HFF-Myc (cell line): Measurements from ENCODE around the gene LMBR1.

Experiments used
- DNase-seq: peaks from one replicate; pipeline ENCODE4 v3.0.0-alpha.2; 2011; ENCODE audit warnings: low read depth; ENCODE audit errors: extremely low read depth
- H3K4me3 ChIP-seq: replicated peaks from 2 replicates; pipeline ENCODE4 v1.5.1; 2011; ENCODE audit warnings: low read depth, mild to moderate bottlenecking, control low read depth, low read length
- CTCF ChIP-seq: IDR thresholded peaks from 2 replicates; pipeline ENCODE4 v1.5.1; 2012; ENCODE audit warnings: mild to moderate bottlenecking, low read depth, low read length, control low read depth; ENCODE audit errors: missing control alignments

LMBR1 gene

GRCh38 chr7:156759579-156760202, 133.3 kb downstream of the LMBR1 start:
- H3K4me3 ChIP-seq, result no peak overlapping the region
- DNase-seq, result no peak
- TF ChIP-seq CTCF, result no peak

GRCh38 chr7:156759143-156759542, 133.8 kb downstream of the LMBR1 start:
- no peak overlapping the region for H3K4me3 ChIP-seq
- no peak for TF ChIP-seq CTCF
- DNase-seq, result no peak

GRCh38 chr7:156754201-156754600, 138.8 kb downstream of the LMBR1 start:
- no peak for DNase-seq
- TF ChIP-seq CTCF, result no peak

GRCh38 chr7:156753630-156754029, 139.4 kb downstream of the LMBR1 start:
- no peak overlapping the region for H3K4me3 ChIP-seq
- no peak for DNase-seq
- TF ChIP-seq CTCF, result no peak

More at GRCh38 chr7:156754201-156754600, 138.8 kb downstream of the LMBR1 start:
- no peak overlapping the region for H3K4me3 ChIP-seq

- H3K4me3 ChIP-seq, result no peak overlapping the region
- no peak for TF ChIP-seq CTCF
- no peak for DNase-seq
Observed at GRCh38 chr7:156753229-156753560, 139.8 kb downstream of the LMBR1 start.

- TF ChIP-seq CTCF, result no peak
- peak; percentile 19 for DNase-seq
- H3K4me3 ChIP-seq, result no peak overlapping the region
Observed at GRCh38 chr7:156752367-156753228, 140.4 kb downstream of the LMBR1 start.
